Body of pancreas (tissue), 4 donors: Measurements from ENCODE around the gene DNAH10. TPM values are rescaled to one million over a fixed set of nuclear protein-coding genes. Genes with fewer than 3 reads are reported as not detected.

ENCODE experiments used
- ATAC-seq: fragments of 150-250 bp; one replicate; pipeline ENCODE4 v1.9.1; 2016
- DNase-seq, 4 donors: peaks; one replicate each; pipeline ENCODE4 v3.0.0-alpha.2; 2019
- H3K27ac ChIP-seq, 4 donors: fragments of 200-600 bp; sonication (generic); 1 replicate in 3 of 4; 2 replicates in 1 of 4; pipeline versions ENCODE4 v1.5.1 to v1.6.1; 2016 to 2019; ENCODE audit warnings: mild to moderate bottlenecking in 1 of 4, mixed read lengths in 1 of 4, moderate library complexity in 1 of 4
- H3K27me3 ChIP-seq, 2 donors: fragments of 200-600 bp; sonication (generic); one replicate each; pipeline ENCODE4 v1.6.0; 2016; ENCODE audit warnings: mild to moderate bottlenecking in 1 of 2
- H3K36me3 ChIP-seq, 2 donors: fragments of 200-600 bp; sonication (generic); replicated peaks in 1 of 2; 2 replicates each; pipeline ENCODE4 v1.5.1; 2016; ENCODE audit warnings: low read depth in 2 of 2; ENCODE audit not compliant: insufficient read depth in 1 of 2
- H3K4me1 ChIP-seq: fragments of 200-600 bp; sonication (generic); one replicate; pipeline ENCODE4 v1.6.0; 2016
- H3K4me3 ChIP-seq, 2 donors: fragments of 200-600 bp; sonication (generic); 1 replicate in 1 of 2; 2 replicates in 1 of 2; pipeline ENCODE4 v1.5.1; 2016 to 2019
- H3K9me3 ChIP-seq, 3 donors: fragments of 200-600 bp; sonication (generic); 1 replicate in 2 of 3; 2 replicates in 1 of 3; pipeline ENCODE4 v1.5.1; 2016
- POLR2A ChIP-seq, 3 donors: fragments of 450-650 bp; IDR thresholded peaks; one replicate each; pipeline ENCODE4 v1.6.1; 2016; ENCODE audit warnings: antibody characterized with exemption in 3 of 3, mild to moderate bottlenecking in 2 of 3
- WGBS, 2 donors: methylation state at CpG; one replicate each; pipeline ENCODE4 v1.1.5; 2017; 5-methylcytosine and 5-hydroxymethylcytosine counted together
- intact Hi-C: fragments of 100-400 bp; cut with DNase I; formaldehyde crosslinking; loops from one replicate; pipeline ENCODE4 v1.15.1; 2023
- total RNA-seq, 2 donors: library from RNA; depleted of rRNA; stranded (reverse); fragments of >200 nt; gene quantifications; one replicate each; pipeline ENCODE4 v1.1.0, GENCODE V29; 2016
- TF ChIP-seq, protein P1 (sequence below), 7 experiments: fragments of 450-650 bp in 4 of 7; fragments of 200-600 bp in 3 of 7; sonication (generic) in 3 of 7; IDR thresholded peaks; one replicate each; pipeline ENCODE4 v1.5.1; 2016 to 2019; ENCODE audit warnings: antibody characterized with exemption in 7 of 7

Gene DNAH10
- total RNA-seq, 2 donors from 2014 or later, result 0.26 TPM; not detected in 1

- Histone ChIP-seq H3K27ac (no peak overlapping the region), H3K36me3 (peaks cover 3% of the 10 kb centered on the region in 2 donors), H3K27me3 (no peaks in the 10 kb centered on the region), H3K4me1 (no peaks in the 10 kb centered on the region), H3K9me3 (no peaks in the 10 kb centered on the region), H3K4me3 (no peak overlapping the region)
- 89 to 96% methylated on average over 32 to 45 of the region's 46 CpGs for WGBS, 2 donors
- ATAC-seq (no peak), DNase-seq (no peak)
- TF ChIP-seq, protein P1, sequence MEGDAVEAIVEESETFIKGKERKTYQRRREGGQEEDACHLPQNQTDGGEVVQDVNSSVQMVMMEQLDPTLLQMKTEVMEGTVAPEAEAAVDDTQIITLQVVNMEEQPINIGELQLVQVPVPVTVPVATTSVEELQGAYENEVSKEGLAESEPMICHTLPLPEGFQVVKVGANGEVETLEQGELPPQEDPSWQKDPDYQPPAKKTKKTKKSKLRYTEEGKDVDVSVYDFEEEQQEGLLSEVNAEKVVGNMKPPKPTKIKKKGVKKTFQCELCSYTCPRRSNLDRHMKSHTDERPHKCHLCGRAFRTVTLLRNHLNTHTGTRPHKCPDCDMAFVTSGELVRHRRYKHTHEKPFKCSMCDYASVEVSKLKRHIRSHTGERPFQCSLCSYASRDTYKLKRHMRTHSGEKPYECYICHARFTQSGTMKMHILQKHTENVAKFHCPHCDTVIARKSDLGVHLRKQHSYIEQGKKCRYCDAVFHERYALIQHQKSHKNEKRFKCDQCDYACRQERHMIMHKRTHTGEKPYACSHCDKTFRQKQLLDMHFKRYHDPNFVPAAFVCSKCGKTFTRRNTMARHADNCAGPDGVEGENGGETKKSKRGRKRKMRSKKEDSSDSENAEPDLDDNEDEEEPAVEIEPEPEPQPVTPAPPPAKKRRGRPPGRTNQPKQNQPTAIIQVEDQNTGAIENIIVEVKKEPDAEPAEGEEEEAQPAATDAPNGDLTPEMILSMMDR (IDR thresholded peaks at IDR 0.05), result no peak
- no peak for TF ChIP-seq POLR2A (IDR thresholded peaks at IDR 0.05)
- intact Hi-C loops, result no loop called here
These were observed 175.0 kb downstream of the DNAH10 start for GRCh38 chr12:123936956-123937706.

DNA sequence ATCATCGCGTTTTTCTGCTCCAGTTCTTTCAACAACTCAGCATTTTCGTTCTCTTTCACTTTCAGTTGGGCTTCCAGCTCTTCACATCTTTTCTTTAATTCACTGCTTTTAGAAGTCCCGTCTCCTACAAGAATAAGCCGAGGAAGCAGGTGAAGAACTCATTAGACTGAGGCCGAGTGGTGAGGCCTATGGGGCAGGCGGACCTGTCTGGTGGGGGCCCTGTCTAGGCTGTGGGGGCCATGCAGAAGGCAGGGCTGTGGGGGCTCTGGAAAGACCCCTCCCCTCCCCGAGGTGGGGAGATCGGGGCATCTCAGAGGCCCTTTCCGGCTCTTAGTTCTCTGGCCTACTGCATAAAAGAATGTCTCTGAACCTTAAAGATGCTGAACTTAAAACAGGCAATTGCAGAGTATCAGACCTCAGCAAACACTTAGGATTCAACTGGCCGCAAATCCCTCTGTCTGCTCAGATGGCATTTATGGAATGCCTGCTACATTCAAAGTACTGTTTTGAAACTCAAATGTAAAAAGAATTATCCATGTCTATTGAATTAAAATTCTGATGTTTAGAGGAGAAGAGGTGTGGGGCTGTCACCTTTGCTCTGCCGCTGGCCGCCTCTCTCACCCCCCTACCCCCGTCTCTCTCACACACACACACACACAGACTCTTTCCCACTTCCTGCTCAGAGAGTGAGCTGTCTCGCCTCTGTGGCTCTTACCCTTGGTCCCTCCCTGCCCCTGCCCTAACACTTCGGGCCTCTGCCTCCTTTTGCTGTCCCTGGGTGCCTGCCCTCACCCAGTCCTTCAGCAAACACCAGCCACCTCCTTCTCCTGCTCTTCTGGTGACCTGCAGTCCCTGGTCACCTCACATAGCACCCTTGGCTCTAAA is 175.8 kb downstream of the DNAH10 start:
- Histone ChIP-seq H3K27ac (no peak overlapping the region), H3K36me3 (peaks cover 3 to 7% of the 10 kb centered on the region in 2 donors), H3K4me1 (no peaks in the 10 kb centered on the region), H3K27me3 (no peaks in the 10 kb centered on the region), H3K9me3 (no peaks in the 10 kb centered on the region), H3K4me3 (no peak overlapping the region)
- no peak for TF ChIP-seq POLR2A (IDR thresholded peaks at IDR 0.05)
- TF ChIP-seq, protein P1 (IDR thresholded peaks at IDR 0.05), result no peak
- 73 to 75% methylated on average over 15 to 16 of the region's 16 CpGs for WGBS, 2 donors
- DNase-seq (no peak), ATAC-seq (no peak)
- intact Hi-C loops, result no loop called here

DNA sequence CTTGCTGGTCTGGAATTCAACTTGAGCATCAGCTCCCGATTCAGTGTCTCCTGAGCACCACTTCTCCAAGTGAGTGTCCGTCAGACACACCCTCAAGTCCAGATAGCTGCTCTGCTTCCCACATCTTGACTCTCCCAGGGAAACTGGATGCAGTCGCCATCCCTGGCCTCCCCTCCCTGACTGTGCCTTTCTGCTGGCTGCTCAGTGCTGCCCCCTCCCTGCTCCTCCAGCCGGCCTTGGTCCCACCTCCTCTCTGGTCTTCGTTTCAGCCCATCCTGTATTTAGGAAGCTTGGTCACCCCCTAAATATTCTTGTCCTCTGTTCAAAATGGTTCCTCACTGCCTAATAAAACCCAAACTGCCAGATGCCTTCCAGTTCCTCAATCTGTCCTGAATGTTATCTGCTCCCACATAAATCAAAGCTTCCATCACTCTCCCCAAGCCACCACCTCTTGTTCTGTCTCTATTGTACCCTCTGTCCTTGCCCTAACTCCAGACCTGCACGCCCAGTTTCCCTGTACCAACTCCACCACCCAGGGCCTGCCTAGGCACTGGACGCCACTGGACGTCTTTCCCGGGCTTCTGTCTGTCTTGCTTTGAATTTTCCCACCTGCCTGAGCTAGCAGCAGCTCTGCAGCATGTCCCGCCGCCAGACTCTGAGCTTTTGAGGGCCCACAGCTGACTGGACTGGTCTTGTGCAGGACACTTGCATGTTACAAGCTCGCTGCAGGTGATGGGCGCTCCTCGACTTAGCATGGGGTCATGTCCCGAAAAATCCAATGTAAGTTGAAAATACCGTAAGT is 176.8 kb downstream of the DNAH10 start:
- DNase-seq, result no peak

More for the DNA sequence above, 176.8 kb downstream of the DNAH10 start:
- no peaks in the 10 kb centered on the region for H3K27me3 ChIP-seq
- TF ChIP-seq POLR2A (IDR thresholded peaks at IDR 0.05), result no peak
- TF ChIP-seq, protein P1 (IDR thresholded peaks at IDR 0.05), result no peak
- no peak overlapping the region for H3K4me3 ChIP-seq
- intact Hi-C loops, result no loop called here
- H3K4me1 ChIP-seq, result no peaks in the 10 kb centered on the region
- no peaks in the 10 kb centered on the region for H3K9me3 ChIP-seq
- no peak for ATAC-seq
- 88 to 89% methylated on average over 16 of the region's 16 CpGs for WGBS, 2 donors
- no peak overlapping the region for H3K27ac ChIP-seq
- H3K36me3 ChIP-seq, result peaks cover 3 to 7% of the 10 kb centered on the region in 2 donors
